Stimulated activated naive CD8-positive, alpha-beta T cell treated with anti-CD3 and anti-CD28 coated beads, Interleukin-15, amount 100 ng/mL, for 72 hours (primary cell): ENCODE measurements around the gene USP9X.
"Not testable (repeated sequence)": the region's sequence is repeated elsewhere in the genome, so short reads cannot be mapped to it uniquely, and the experiment has no call there.

ENCODE experiments used
- ATAC-seq: fragments of 150-1000 bp; cut with Tn5 transposase; 2 replicates; pipeline ENCODE4 v1.10.0; 2021; ENCODE audit warnings: mild to moderate bottlenecking, moderate library complexity
- DNase-seq, 2 donors: peaks; one replicate each; pipeline ENCODE4 v3.0.0; 2021 to 2022
- H3K27ac Mint-ChIP-seq, 2 donors: one replicate each; pipeline ENCODE4 v1.8.0; 2022; ENCODE audit warnings: mild to moderate bottlenecking in 2 of 2, mixed read lengths in 2 of 2, moderate library complexity in 2 of 2
- H3K27me3 Mint-ChIP-seq: one replicate; pipeline ENCODE4 v1.8.0; 2022; ENCODE audit warnings: mixed read lengths
- H3K4me1 Mint-ChIP-seq: one replicate; pipeline ENCODE4 v1.8.0; 2022; ENCODE audit warnings: mild to moderate bottlenecking, mixed read lengths
- H3K4me3 Mint-ChIP-seq, 2 donors: one replicate each; pipeline ENCODE4 v1.8.0; 2022; ENCODE audit warnings: mild to moderate bottlenecking in 2 of 2, mixed read lengths in 2 of 2, moderate library complexity in 1 of 2
- H3K9me3 Mint-ChIP-seq, 2 donors: one replicate each; pipeline ENCODE4 v1.8.0; 2022; ENCODE audit warnings: mixed read lengths in 2 of 2

Gene USP9X

GRCh38 chrX:41180194-41180908 is 95.1 kb downstream of the USP9X start:
- ATAC-seq (peak; percentile 85), DNase-seq (peak; percentile 25 to 58)
- Mint-ChIP-seq H3K4me3 (peak overlapping the region; percentile 69 to 70), H3K27me3 (no peaks in the 10 kb centered on the region), H3K9me3 (no peaks in the 10 kb centered on the region), H3K27ac (peak overlapping the region; percentile 52 to 76), H3K4me1 (peaks cover 38% of the 10 kb centered on the region)

- Mint-ChIP-seq H3K9me3 (no peaks in the 10 kb centered on the region), H3K4me1 (peaks cover 23% of the 10 kb centered on the region), H3K4me3 (no peak overlapping the region), H3K27ac (no peak overlapping the region), H3K27me3 (no peaks in the 10 kb centered on the region)
- ATAC-seq (no peak), DNase-seq (no peak)
Measured at GRCh38 chrX:41184312-41184711, 99.1 kb downstream of the USP9X start.

GRCh38 chrX:41186946-41187345 is 101.7 kb downstream of the USP9X start:
- not testable (repeated sequence) for H3K27ac Mint-ChIP-seq, H3K27me3 Mint-ChIP-seq, H3K9me3 Mint-ChIP-seq, H3K4me1 Mint-ChIP-seq, H3K4me3 Mint-ChIP-seq, DNase-seq, ATAC-seq

- H3K9me3 Mint-ChIP-seq = no peaks in the 10 kb centered on the region
- no peak for ATAC-seq
- H3K27ac Mint-ChIP-seq = no peak overlapping the region
- H3K4me1 Mint-ChIP-seq = no peaks in the 10 kb centered on the region
- no peak for DNase-seq
- no peak overlapping the region for H3K4me3 Mint-ChIP-seq
- H3K27me3 Mint-ChIP-seq = no peaks in the 10 kb centered on the region
Measured at GRCh38 chrX:41189156-41189555, 103.9 kb downstream of the USP9X start.

GRCh38 chrX:41192880-41193279 is 107.6 kb downstream of the USP9X start:
- H3K27me3 Mint-ChIP-seq = no peaks in the 10 kb centered on the region
- ATAC-seq (no peak), DNase-seq (no peak)
- peak overlapping the region; percentile 79 to 85 for H3K27ac Mint-ChIP-seq
- no peaks in the 10 kb centered on the region for H3K9me3 Mint-ChIP-seq
- no peak overlapping the region for H3K4me3 Mint-ChIP-seq
- H3K4me1 Mint-ChIP-seq = no peaks in the 10 kb centered on the region

GRCh38 chrX:41198410-41198809 is 113.2 kb downstream of the USP9X start:
- no peak overlapping the region for H3K4me3 Mint-ChIP-seq
- DNase-seq = no peak
- H3K27me3 Mint-ChIP-seq = no peaks in the 10 kb centered on the region
- no peaks in the 10 kb centered on the region for H3K9me3 Mint-ChIP-seq
- no peaks in the 10 kb centered on the region for H3K4me1 Mint-ChIP-seq
- ATAC-seq = no peak
- no peak overlapping the region for H3K27ac Mint-ChIP-seq

GRCh38 chrX:41200785-41201184 is 115.5 kb downstream of the USP9X start:
- ATAC-seq (no peak), DNase-seq (no peak)
- no peaks in the 10 kb centered on the region for H3K4me1 Mint-ChIP-seq
- H3K27ac Mint-ChIP-seq = no peak overlapping the region
- H3K27me3 Mint-ChIP-seq = no peaks in the 10 kb centered on the region
- no peak overlapping the region for H3K4me3 Mint-ChIP-seq
- peaks cover 0 to 4% of the 10 kb centered on the region in 2 donors for H3K9me3 Mint-ChIP-seq

- Mint-ChIP-seq H3K4me1 (no peaks in the 10 kb centered on the region), H3K27me3 (no peaks in the 10 kb centered on the region), H3K9me3 (peaks cover 5 to 12% of the 10 kb centered on the region in 2 donors), H3K27ac (no peak overlapping the region), H3K4me3 (no peak overlapping the region)
- no peak for DNase-seq
- ATAC-seq = no peak
Measured at GRCh38 chrX:41209853-41210252, 124.6 kb downstream of the USP9X start.

GRCh38 chrX:41224605-41225004 is 139.4 kb downstream of the USP9X start:
- Mint-ChIP-seq H3K27ac (no peak overlapping the region), H3K9me3 (no peaks in the 10 kb centered on the region), H3K4me3 (no peak overlapping the region), H3K27me3 (no peaks in the 10 kb centered on the region), H3K4me1 (no peaks in the 10 kb centered on the region)
- DNase-seq = no peak
- no peak for ATAC-seq

- no peak for DNase-seq
- no peak overlapping the region for H3K27ac Mint-ChIP-seq
- peaks cover 7% of the 10 kb centered on the region for H3K4me1 Mint-ChIP-seq
- ATAC-seq = no peak
- no peaks in the 10 kb centered on the region for H3K27me3 Mint-ChIP-seq
- H3K9me3 Mint-ChIP-seq = no peaks in the 10 kb centered on the region
- no peak overlapping the region for H3K4me3 Mint-ChIP-seq
Measured at GRCh38 chrX:41233988-41234387, 148.7 kb downstream of the USP9X start.

GRCh38 chrX:41234471-41234870 is 149.2 kb downstream of the USP9X start:
- not testable (repeated sequence) for DNase-seq, H3K27ac Mint-ChIP-seq, ATAC-seq, H3K27me3 Mint-ChIP-seq, H3K4me1 Mint-ChIP-seq, H3K4me3 Mint-ChIP-seq, H3K9me3 Mint-ChIP-seq

GRCh38 chrX:41234962-41235361 is 149.7 kb downstream of the USP9X start:
- Mint-ChIP-seq H3K9me3 (no peaks in the 10 kb centered on the region), H3K4me3 (no peak overlapping the region), H3K27ac (no peak overlapping the region), H3K27me3 (no peaks in the 10 kb centered on the region), H3K4me1 (peaks cover 7% of the 10 kb centered on the region)
- DNase-seq = no peak
- no peak for ATAC-seq

- Mint-ChIP-seq H3K9me3 (no peaks in the 10 kb centered on the region), H3K27ac (no peak overlapping the region), H3K4me1 (peaks cover 7% of the 10 kb centered on the region), H3K27me3 (no peaks in the 10 kb centered on the region), H3K4me3 (no peak overlapping the region)
- ATAC-seq (no peak), DNase-seq (no peak)
Measured at GRCh38 chrX:41236629-41237028, 151.4 kb downstream of the USP9X start.

GRCh38 chrX:41240509-41240908 is 155.3 kb downstream of the USP9X start:
- H3K4me3 Mint-ChIP-seq = no peak overlapping the region
- DNase-seq (no peak), ATAC-seq (no peak)
- no peak overlapping the region for H3K27ac Mint-ChIP-seq
- H3K27me3 Mint-ChIP-seq = no peaks in the 10 kb centered on the region
- peaks cover 7% of the 10 kb centered on the region for H3K4me1 Mint-ChIP-seq
- H3K9me3 Mint-ChIP-seq = no peaks in the 10 kb centered on the region

GRCh38 chrX:41241962-41242361 is 156.7 kb downstream of the USP9X start:
- no peak for DNase-seq
- Mint-ChIP-seq H3K27ac (no peak overlapping the region), H3K4me1 (peaks cover 7% of the 10 kb centered on the region)

GRCh38 chrX:41245641-41246040 is 160.4 kb downstream of the USP9X start:
- no peak overlapping the region for H3K4me3 Mint-ChIP-seq
- H3K9me3 Mint-ChIP-seq = no peaks in the 10 kb centered on the region
- H3K4me1 Mint-ChIP-seq = no peaks in the 10 kb centered on the region
- DNase-seq (no peak), ATAC-seq (no peak)
- no peak overlapping the region for H3K27ac Mint-ChIP-seq
- H3K27me3 Mint-ChIP-seq = no peaks in the 10 kb centered on the region

More at GRCh38 chrX:41241962-41242361, 156.7 kb downstream of the USP9X start:
- Mint-ChIP-seq H3K27me3 (no peaks in the 10 kb centered on the region), H3K9me3 (no peaks in the 10 kb centered on the region), H3K4me3 (no peak overlapping the region)
- no peak for ATAC-seq

- Mint-ChIP-seq H3K27ac (peak overlapping the region in 1 of 2 donors; percentile 34), H3K4me1 (peaks cover 11% of the 10 kb centered on the region), H3K9me3 (no peaks in the 10 kb centered on the region), H3K27me3 (no peaks in the 10 kb centered on the region), H3K4me3 (no peak overlapping the region)
- DNase-seq = no peak
- ATAC-seq = no peak
Measured at GRCh38 chrX:41250867-41251266, 165.6 kb downstream of the USP9X start.
